Hematopoietic multipotent progenitor cell treated with erythropoietin and hydrocortisone succinate and interleukin-3 and kit ligand, for 15 days (in vitro differentiated cells): ENCODE results near the gene SPRYD3.
A peak's percentile ranks its signal among the peaks of the same experiment; 100 is the strongest.

Source experiments
- DNase-seq: peaks from one replicate; pipeline ENCODE4 v3.0.0-alpha.2; 2015; ENCODE audit warnings: low spot score

SPRYD3 gene

DNA sequence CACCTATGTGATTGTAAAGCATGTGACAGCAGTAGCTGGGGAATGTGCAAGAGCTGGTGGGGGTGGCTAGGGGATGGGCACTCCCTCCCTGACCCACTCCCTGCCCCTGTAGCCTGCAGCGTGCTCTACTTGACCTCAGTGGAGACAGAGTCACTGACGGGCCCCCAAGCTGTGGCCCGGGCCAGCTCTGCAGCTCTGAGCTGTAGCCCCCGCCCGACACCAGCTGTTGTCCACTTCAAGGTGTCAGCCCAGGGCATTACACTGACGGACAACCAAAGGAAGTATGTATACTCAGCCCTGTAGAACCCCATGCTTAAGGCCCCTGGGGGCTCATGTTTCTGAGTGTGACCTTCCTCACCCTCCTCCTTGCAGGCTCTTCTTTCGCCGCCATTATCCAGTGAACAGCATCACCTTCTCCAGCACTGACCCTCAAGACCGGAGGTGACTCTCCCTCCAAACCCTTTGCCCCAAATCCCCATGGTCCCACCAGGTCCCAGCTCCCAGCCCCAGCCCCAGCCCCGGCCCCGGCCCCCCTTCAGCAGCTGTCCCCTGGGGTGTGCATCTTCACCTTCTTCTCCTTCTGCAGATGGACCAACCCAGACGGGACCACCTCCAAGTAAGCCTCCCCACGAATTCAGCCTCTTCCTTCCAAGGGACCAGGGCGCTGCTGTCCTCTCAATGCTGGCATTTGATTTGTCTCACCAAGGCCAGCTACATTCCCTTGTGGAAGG is 16.0 kb downstream of the SPRYD3 start:
- DNase-seq: no peak

GRCh38 chr12:53062011-53062961 is 16.9 kb downstream of the SPRYD3 start:
- DNase-seq: no peak

DNA sequence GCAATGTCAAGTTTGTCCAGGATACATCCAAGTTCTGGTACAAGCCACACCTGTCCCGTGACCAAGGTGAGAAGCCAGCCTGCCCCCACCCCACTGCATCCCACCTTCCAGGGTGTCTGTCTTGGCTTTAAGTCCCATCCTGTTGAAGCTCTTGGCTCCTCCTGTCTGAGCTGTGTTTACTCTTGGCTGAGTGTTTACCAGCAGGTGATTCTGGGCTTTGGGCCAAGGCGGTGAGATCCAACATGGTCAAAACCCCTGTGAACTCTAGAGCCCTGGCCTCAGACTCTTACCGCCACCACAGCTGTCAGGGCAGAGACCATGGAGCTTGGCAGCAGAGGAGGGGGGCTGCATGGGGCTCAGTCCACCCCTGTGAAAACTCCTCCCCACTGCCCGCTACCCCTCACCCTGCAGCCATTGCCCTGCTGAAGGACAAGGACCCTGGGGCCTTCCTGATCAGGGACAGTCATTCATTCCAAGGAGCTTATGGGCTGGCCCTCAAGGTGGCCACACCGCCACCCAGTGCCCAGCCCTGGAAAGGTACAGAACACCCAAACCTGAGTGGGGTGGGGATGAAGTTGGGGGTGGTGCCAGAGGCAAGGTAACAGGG is 17.7 kb downstream of the SPRYD3 start:
- no peak for DNase-seq

DNA sequence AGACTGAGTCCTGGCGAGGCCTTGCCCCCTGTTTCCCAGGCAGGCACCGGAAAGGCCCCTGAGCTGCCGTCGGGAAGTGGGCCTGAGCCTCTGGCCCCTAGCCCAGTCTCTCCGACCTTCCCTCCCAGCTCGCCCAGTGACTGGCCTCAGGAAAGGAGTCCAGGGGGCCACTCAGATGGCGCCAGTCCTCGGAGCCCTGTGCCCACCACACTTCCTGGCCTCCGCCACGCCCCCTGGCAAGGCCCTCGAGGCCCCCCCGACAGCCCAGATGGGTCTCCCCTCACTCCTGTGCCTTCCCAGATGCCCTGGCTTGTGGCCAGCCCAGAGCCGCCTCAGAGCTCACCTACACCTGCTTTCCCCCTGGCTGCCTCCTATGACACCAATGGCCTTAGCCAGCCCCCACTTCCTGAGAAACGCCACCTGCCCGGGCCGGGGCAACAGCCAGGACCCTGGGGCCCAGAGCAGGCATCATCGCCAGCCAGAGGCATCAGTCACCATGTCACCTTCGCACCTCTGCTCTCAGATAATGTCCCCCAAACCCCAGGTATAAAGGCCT is 18.4 kb downstream of the SPRYD3 start:
- DNase-seq: no peak

GRCh38 chr12:53060064-53060720 is 19.0 kb downstream of the SPRYD3 start:
- DNase-seq: no peak

GRCh38 chr12:53059434-53060063 is 19.6 kb downstream of the SPRYD3 start:
- DNase-seq: no peak

DNA sequence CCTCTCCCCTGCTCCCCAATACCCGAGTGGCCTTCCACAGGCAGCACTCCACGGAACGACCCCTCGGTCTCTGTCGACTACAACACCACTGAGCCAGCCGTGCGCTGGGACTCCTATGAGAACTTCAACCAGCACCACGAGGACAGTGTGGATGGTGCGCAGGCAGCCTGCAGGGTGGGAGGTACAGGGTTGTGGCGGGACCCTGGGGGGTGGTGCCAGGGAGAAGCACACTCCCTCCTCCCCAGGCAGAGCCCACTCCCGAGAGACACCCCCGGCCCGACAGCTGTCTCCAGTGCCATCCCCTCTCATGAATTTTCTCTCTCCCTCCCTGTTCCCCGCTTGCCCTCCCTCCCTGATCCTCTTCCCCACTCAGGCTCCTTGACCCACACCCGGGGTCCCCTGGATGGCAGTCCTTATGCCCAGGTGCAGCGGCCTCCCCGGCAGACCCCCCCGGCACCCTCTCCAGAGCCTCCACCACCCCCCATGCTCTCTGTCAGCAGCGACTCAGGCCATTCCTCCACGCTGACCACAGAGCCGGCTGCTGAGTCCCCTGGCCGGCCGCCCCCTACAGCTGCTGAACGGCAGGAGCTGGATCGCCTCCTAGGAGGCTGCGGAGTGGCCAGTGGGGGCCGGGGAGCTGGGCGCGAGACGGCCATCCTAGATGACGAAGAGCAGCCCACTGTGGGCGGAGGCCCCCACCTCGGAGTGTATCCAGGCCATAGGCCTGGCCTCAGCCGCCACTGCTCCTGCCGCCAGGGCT is 20.3 kb downstream of the SPRYD3 start:
- no peak for DNase-seq

DNA sequence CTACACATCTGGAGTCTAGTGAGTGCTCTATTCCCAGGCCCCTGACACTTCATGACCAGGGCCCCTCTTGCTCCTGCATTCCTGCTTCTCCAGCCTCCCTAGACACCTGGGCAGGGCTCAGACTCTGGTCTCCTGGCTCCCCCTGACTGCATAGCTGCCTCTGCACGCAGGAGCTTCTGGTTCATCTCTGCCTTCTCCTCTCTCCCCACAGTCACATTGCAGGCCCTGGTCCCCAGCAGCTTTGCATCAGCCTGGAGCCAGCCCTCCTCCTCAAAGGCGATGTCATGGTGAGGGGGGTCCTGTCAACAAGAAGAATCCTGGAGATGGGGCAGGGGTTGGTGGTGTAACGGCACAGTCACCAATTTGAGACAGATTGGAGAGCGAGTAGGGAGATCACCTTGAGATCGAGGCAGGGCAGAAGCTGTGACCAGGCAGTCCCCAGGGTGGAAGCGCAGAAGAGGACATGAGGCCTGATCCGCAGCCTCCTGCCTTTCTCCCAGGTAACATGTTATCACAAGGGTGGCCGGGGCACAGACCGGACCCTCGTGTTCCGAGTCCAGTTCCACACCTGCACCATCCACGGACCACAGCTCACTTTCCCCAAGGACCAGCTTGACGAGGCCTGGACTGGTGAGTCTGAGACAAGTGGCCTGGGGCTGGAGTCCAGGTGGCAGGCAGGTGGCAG is 21.2 kb downstream of the SPRYD3 start:
- DNase-seq: no peak

GRCh38 chr12:53056901-53057300 is 22.3 kb downstream of the SPRYD3 start:
- DNase-seq: no peak

DNA sequence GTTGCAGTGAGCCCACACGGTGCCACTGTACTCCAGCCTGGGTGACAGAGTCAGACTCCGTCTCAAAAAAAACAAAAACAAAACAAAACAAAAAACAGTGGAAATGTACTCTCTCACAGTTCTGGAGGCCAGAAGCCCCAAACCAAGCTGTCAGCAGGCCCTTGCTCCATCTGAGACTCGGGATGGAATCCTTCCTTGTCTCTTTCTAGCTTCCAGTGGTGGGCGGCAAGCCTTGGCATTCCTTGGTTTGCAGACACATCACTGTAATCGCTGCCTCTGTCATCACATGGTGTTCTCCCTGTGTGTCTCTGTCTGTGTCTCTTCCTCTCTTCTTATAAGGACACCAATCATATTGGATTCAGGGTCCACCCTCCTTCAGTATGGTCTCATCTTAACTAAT is 22.9 kb downstream of the SPRYD3 start:
- DNase-seq: no peak

- no peak for DNase-seq
These were observed 23.5 kb downstream of the SPRYD3 start for GRCh38 chr12:53055471-53056266.

DNA sequence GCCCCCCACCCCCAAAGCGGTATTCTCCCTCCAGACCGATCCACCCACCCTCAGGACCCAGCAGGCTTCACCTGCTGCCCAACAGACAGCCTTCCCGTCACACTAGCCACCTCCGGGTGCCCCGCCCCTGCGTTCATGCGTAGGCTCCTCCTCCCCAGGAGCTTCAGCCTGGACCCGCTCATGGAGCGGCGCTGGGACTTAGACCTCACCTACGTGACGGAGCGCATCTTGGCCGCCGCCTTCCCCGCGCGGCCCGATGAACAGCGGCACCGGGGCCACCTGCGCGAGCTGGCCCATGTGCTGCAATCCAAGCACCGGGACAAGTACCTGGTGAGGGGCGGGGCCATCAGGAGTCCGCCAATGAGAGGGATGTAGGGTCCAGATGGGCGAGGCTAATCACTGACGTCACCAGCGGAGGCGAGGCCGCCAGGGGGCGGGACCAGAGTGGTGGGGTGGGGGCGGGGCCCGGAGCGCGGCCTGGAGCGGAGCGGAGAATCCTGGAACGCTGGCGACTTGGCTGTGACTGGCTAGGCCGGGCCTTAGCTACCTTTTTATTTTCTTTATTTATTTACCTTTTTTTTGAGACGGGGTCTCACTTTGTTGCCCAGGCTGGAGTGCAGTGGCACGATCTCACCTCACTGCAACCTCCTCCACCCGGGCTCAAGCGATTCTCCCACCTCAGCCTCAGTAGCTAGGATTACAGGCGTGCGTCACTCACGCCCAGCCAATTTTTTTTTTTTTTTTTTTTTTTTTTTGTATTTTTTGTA is 24.9 kb downstream of the SPRYD3 start:
- DNase-seq: peak; percentile 94

GRCh38 chr12:53053218-53054111 is 25.7 kb downstream of the SPRYD3 start:
- DNase-seq: peak; percentile 54

DNA sequence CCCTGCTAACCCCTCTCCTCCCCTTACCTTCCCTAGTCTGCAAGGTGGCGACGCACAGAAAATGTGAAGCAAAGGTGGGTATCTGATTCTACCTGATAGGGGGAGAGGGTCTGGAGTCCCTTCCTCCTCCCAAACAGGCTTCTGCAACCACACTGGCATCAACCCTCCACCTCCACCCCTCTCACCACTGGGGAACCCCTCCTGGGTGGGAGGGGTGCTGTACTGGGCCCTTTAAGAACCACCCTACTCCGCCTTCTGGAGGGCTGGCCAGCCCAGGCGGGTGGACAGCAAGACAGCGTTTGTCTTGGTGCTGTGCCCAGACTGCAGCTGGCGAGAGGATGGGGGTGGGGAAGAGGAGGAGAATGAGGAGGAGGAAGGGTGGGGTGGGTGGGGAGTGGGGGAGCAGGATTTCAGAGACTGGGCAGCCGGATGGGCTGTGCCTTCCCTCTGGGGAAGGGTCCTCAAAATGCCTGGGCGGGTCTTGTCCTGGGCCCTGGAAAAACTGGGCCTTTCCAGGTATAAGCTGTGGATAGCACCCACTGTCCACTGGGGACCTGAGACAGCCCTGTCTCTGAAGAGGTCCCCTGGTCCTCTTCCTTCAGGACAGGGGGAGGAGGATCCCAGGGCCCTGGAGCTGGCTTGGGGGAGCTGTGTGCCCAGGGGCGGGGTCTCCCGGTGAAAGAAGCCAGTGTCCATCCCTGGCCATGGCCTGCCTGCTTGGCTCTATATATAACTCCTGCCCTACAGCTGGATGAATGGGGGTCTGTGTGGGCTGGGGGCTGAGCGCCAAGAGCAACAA is 26.6 kb downstream of the SPRYD3 start:
- DNase-seq: no peak

DNA sequence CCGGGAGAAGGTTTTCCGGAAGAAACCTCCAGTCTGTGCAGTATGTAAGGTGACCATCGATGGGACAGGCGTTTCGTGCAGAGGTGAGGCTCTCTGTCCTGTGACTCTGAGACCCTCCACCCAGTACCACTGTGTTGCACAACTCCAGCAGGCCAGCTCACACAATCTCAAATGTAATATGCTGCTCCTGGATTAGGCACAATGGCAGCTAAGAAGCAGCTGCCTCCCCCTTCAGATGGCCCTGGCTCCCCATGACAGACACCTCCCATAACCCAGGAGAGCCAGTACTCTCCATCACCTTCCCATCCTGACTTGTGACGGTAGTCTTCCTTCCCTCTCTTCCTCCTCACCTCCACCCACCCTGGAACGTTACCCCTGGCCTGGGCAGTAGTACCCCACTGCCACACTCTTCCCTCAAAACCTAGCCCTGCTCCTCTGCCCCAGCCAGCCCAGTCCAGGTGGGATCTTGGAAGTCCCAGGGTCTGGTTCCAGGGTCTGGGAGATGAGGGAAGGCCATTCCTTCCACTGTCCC is 27.2 kb downstream of the SPRYD3 start:
- no peak for DNase-seq
